ENCODE measurements around the gene PRKCA. TPM values are rescaled to one million over a fixed set of nuclear protein-coding genes. Genes with fewer than 3 reads are reported as not detected.
A peak's percentile ranks its signal among the peaks of the same experiment; 100 is the strongest.

PRKCA gene
- total and polyA plus RNA-seq, 9 of the 15 experiments (the other 6 are each of a cell fraction or from before 2014, with no cell fraction given): 3.2 to 33.0 (median 17.8) TPM

DNA sequence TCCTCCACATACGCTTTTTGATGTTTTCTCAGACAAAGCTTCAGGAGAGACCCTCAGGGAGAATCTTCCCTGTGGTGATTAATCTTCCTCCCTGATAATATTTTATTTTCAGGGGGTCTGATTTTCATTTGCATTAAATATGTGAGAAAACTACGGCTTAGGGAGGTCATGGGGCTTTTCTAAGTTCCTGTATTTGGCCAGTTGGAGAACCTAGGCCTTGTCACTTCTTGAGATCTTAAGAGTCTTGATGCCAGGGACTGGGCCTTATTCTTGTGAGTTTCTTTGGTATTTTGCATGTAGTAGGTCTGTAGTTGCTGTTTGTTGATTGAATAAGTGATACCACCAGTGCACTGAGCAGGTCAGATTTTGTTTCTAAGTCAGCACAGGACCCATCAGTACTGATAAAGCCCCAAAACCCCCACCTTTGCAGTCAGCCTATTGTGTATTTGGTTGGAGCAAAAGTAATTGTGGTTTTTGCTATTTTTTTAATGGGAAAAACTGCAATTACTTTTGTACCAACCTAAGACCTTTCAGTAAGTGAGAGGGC, 130.1 kb downstream of the PRKCA start (continued):
- TF ChIP-seq CHD7 (IDR thresholded peaks at IDR 0.05; ENCODE audit: low read depth, low read length): no peak
- TF ChIP-seq FOXP1 (CRISPR knock-in tag; IDR thresholded peaks at IDR 0.05): no peak
- no peak for TF ChIP-seq SMAD4 (CRISPR knock-in tag; conservative IDR thresholded peaks at IDR 0.05)
- no peak for TF ChIP-seq ZNF311 (CRISPR knock-in tag; IDR thresholded peaks at IDR 0.05)
- TF ChIP-seq ELK3 (CRISPR knock-in tag; IDR thresholded peaks at IDR 0.05): no peak
- peak; percentile 75 for TF ChIP-seq RBM25 (IDR thresholded peaks at IDR 0.05; ENCODE audit: low read depth, low read length, severe bottlenecking)

All from K562 (cell line).